Measurements from ENCODE around the gene SORCS3. TPM values are rescaled to one million over a fixed set of nuclear protein-coding genes. Genes with fewer than 3 reads are reported as not detected.

Gene SORCS3
- polyA plus RNA-seq, 3 donors from 2014 or later: not detected

GRCh38 chr10:105146436-105146835 is 505.3 kb downstream of the SORCS3 start:
- Mint-ChIP-seq H3K4me3 (no peak overlapping the region), H3K4me1 (no peaks in the 10 kb centered on the region), H3K9me3 (peaks cover 0 to 9% (median 2%) of the 10 kb centered on the region in 6 donors), H3K27me3 (ENCODE audit: low read depth in 3 of 3) (peaks cover 0 to 2% (median 1%) of the 10 kb centered on the region in 3 donors), H3K27ac (no peak overlapping the region), H3K36me3 (no peaks in the 10 kb centered on the region)
- no peak for DNase-seq

GRCh38 chr10:105148456-105148855 is 507.4 kb downstream of the SORCS3 start:
- DNase-seq: no peak
- Mint-ChIP-seq H3K9me3 (peaks cover 0 to 13% (median 2%) of the 10 kb centered on the region in 6 donors), H3K4me1 (no peaks in the 10 kb centered on the region), H3K27ac (no peak overlapping the region), H3K27me3 (ENCODE audit: low read depth in 3 of 3) (peaks cover 0 to 2% (median 1%) of the 10 kb centered on the region in 3 donors), H3K4me3 (no peak overlapping the region), H3K36me3 (no peaks in the 10 kb centered on the region)

- peaks cover 0 to 10% (median 2%) of the 10 kb centered on the region in 6 donors for H3K9me3 Mint-ChIP-seq
- H3K4me3 Mint-ChIP-seq: no peak overlapping the region
- no peaks in the 10 kb centered on the region for H3K36me3 Mint-ChIP-seq
- DNase-seq: no peak
- H3K27me3 Mint-ChIP-seq (ENCODE audit: low read depth in 3 of 3): peaks cover 0 to 2% (median 1%) of the 10 kb centered on the region in 3 donors
- no peak overlapping the region for H3K27ac Mint-ChIP-seq
- H3K4me1 Mint-ChIP-seq: no peaks in the 10 kb centered on the region
Measured at GRCh38 chr10:105148921-105149320, 507.8 kb downstream of the SORCS3 start.

GRCh38 chr10:105149371-105149891 is 508.3 kb downstream of the SORCS3 start:
- Mint-ChIP-seq H3K4me1 (no peaks in the 10 kb centered on the region), H3K9me3 (peaks cover 0 to 9% (median 2%) of the 10 kb centered on the region in 6 donors)
- no peak for DNase-seq

GRCh38 chr10:105150259-105150880 is 509.3 kb downstream of the SORCS3 start:
- no peak overlapping the region for H3K27ac Mint-ChIP-seq
- peaks cover 0 to 9% (median 2%) of the 10 kb centered on the region in 6 donors for H3K9me3 Mint-ChIP-seq
- H3K4me3 Mint-ChIP-seq: no peak overlapping the region
- no peak for DNase-seq
- no peaks in the 10 kb centered on the region for H3K36me3 Mint-ChIP-seq
- peaks cover 0 to 2% (median 1%) of the 10 kb centered on the region in 3 donors for H3K27me3 Mint-ChIP-seq (ENCODE audit: low read depth in 3 of 3)
- H3K4me1 Mint-ChIP-seq: no peaks in the 10 kb centered on the region

More at GRCh38 chr10:105149371-105149891, 508.3 kb downstream of the SORCS3 start:
- peaks cover 0 to 2% (median 1%) of the 10 kb centered on the region in 3 donors for H3K27me3 Mint-ChIP-seq (ENCODE audit: low read depth in 3 of 3)
- H3K27ac Mint-ChIP-seq: no peak overlapping the region
- H3K4me3 Mint-ChIP-seq: no peak overlapping the region
- no peaks in the 10 kb centered on the region for H3K36me3 Mint-ChIP-seq

GRCh38 chr10:105154736-105155135 is 513.6 kb downstream of the SORCS3 start:
- peaks cover 0 to 9% (median 2%) of the 10 kb centered on the region in 6 donors for H3K9me3 Mint-ChIP-seq
- H3K27me3 Mint-ChIP-seq (ENCODE audit: low read depth in 3 of 3): no peaks in the 10 kb centered on the region
- H3K4me3 Mint-ChIP-seq: no peak overlapping the region
- H3K4me1 Mint-ChIP-seq: no peaks in the 10 kb centered on the region
- no peak overlapping the region for H3K27ac Mint-ChIP-seq
- H3K36me3 Mint-ChIP-seq: no peaks in the 10 kb centered on the region
- no peak for DNase-seq

- Mint-ChIP-seq H3K36me3 (no peaks in the 10 kb centered on the region), H3K9me3 (peaks cover 0 to 13% (median under 1%) of the 10 kb centered on the region in 6 donors), H3K27me3 (ENCODE audit: low read depth in 3 of 3) (no peaks in the 10 kb centered on the region), H3K4me1 (no peaks in the 10 kb centered on the region), H3K4me3 (no peak overlapping the region), H3K27ac (no peak overlapping the region)
- no peak for DNase-seq
Measured at GRCh38 chr10:105159268-105159667, 518.2 kb downstream of the SORCS3 start.

GRCh38 chr10:105161149-105161548 is 520.1 kb downstream of the SORCS3 start:
- Mint-ChIP-seq H3K9me3 (peaks cover 0 to 13% (median under 1%) of the 10 kb centered on the region in 6 donors), H3K4me1 (no peaks in the 10 kb centered on the region), H3K4me3 (no peak overlapping the region), H3K27ac (no peak overlapping the region), H3K36me3 (no peaks in the 10 kb centered on the region), H3K27me3 (ENCODE audit: low read depth in 3 of 3) (peaks cover 0 to 3% (median 0%) of the 10 kb centered on the region in 3 donors)
- no peak for DNase-seq

- peaks cover 0 to 3% (median 0%) of the 10 kb centered on the region in 3 donors for H3K27me3 Mint-ChIP-seq (ENCODE audit: low read depth in 3 of 3)
- peaks cover 0 to 15% (median 2%) of the 10 kb centered on the region in 6 donors for H3K9me3 Mint-ChIP-seq
- H3K4me3 Mint-ChIP-seq: no peak overlapping the region
- H3K27ac Mint-ChIP-seq: no peak overlapping the region
- no peaks in the 10 kb centered on the region for H3K4me1 Mint-ChIP-seq
- DNase-seq: no peak
- H3K36me3 Mint-ChIP-seq: no peaks in the 10 kb centered on the region
Measured at GRCh38 chr10:105161767-105162166, 520.7 kb downstream of the SORCS3 start.

GRCh38 chr10:105170521-105170920 is 529.4 kb downstream of the SORCS3 start:
- Mint-ChIP-seq H3K36me3 (no peaks in the 10 kb centered on the region), H3K4me1 (no peaks in the 10 kb centered on the region), H3K27ac (no peak overlapping the region), H3K27me3 (ENCODE audit: low read depth in 3 of 3) (peaks cover 0 to 3% (median 0%) of the 10 kb centered on the region in 3 donors), H3K4me3 (no peak overlapping the region), H3K9me3 (peaks cover 0 to 15% (median 4%) of the 10 kb centered on the region in 6 donors)
- DNase-seq: no peak

GRCh38 chr10:105171945-105172344 is 530.9 kb downstream of the SORCS3 start:
- no peaks in the 10 kb centered on the region for H3K27me3 Mint-ChIP-seq (ENCODE audit: low read depth in 3 of 3)
- peaks cover 0 to 15% (median 4%) of the 10 kb centered on the region in 6 donors for H3K9me3 Mint-ChIP-seq
- no peak for DNase-seq
- H3K4me3 Mint-ChIP-seq: no peak overlapping the region
- no peaks in the 10 kb centered on the region for H3K4me1 Mint-ChIP-seq
- no peaks in the 10 kb centered on the region for H3K36me3 Mint-ChIP-seq
- H3K27ac Mint-ChIP-seq: no peak overlapping the region

GRCh38 chr10:105181626-105182025 is 540.5 kb downstream of the SORCS3 start:
- H3K27me3 Mint-ChIP-seq (ENCODE audit: low read depth in 3 of 3): no peaks in the 10 kb centered on the region
- H3K36me3 Mint-ChIP-seq: no peaks in the 10 kb centered on the region
- H3K9me3 Mint-ChIP-seq: peaks cover 0 to 4% (median 2%) of the 10 kb centered on the region in 6 donors
- DNase-seq: no peak
- no peak overlapping the region for H3K4me3 Mint-ChIP-seq
- no peaks in the 10 kb centered on the region for H3K4me1 Mint-ChIP-seq
- H3K27ac Mint-ChIP-seq: no peak overlapping the region

- H3K27ac Mint-ChIP-seq: no peak overlapping the region
- H3K9me3 Mint-ChIP-seq: peaks cover 0 to 8% (median 3%) of the 10 kb centered on the region in 6 donors
- no peaks in the 10 kb centered on the region for H3K36me3 Mint-ChIP-seq
- H3K4me1 Mint-ChIP-seq: no peaks in the 10 kb centered on the region
- H3K4me3 Mint-ChIP-seq: no peak overlapping the region
- no peaks in the 10 kb centered on the region for H3K27me3 Mint-ChIP-seq (ENCODE audit: low read depth in 3 of 3)
- no peak for DNase-seq
Measured at GRCh38 chr10:105183536-105183935, 542.4 kb downstream of the SORCS3 start.

- H3K4me1 Mint-ChIP-seq: no peaks in the 10 kb centered on the region
- H3K27ac Mint-ChIP-seq: no peak overlapping the region
- DNase-seq: no peak
- H3K4me3 Mint-ChIP-seq: no peak overlapping the region
- H3K27me3 Mint-ChIP-seq (ENCODE audit: low read depth in 3 of 3): no peaks in the 10 kb centered on the region
- peaks cover 0 to 8% (median 3%) of the 10 kb centered on the region in 6 donors for H3K9me3 Mint-ChIP-seq
- H3K36me3 Mint-ChIP-seq: no peaks in the 10 kb centered on the region
Measured at GRCh38 chr10:105185161-105185560, 544.1 kb downstream of the SORCS3 start.

All from immature natural killer cell (primary cell).